ENCODE measurements around the gene PBX4. TPM values are rescaled to one million over a fixed set of nuclear protein-coding genes. Genes with fewer than 3 reads are reported as not detected.

PBX4 gene
- total RNA-seq, 4 donors from 2014 or later: 2.2 to 10.1 (median 3.5) TPM

DNA sequence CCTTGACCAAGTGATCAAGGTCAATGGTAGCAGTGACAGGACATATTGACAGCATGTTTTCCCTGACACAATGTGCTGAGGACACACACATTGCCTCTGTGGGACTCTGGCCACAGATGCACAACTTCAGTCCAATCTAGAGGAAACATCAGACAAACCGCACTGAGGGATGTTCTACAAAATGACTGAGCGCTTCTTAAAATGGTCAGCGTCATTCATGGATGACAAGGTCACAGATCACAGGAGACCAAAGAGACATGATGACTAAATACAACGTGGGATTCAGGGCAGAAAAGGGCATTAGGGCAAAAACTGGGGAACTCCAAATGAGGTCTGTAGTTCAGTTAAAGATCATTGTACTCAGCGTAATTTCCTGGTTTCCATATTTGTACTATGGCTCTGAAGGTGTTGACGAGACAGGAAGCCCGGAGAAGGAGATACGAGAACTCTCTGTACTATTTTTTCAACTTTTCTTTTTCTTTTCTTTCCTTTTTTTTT, 20.6 kb downstream of the PBX4 start:
- no peak for DNase-seq (ENCODE audit: low spot score)
- ATAC-seq (ENCODE audit: low FRiP score): no peak
- TF ChIP-seq, protein P1, sequence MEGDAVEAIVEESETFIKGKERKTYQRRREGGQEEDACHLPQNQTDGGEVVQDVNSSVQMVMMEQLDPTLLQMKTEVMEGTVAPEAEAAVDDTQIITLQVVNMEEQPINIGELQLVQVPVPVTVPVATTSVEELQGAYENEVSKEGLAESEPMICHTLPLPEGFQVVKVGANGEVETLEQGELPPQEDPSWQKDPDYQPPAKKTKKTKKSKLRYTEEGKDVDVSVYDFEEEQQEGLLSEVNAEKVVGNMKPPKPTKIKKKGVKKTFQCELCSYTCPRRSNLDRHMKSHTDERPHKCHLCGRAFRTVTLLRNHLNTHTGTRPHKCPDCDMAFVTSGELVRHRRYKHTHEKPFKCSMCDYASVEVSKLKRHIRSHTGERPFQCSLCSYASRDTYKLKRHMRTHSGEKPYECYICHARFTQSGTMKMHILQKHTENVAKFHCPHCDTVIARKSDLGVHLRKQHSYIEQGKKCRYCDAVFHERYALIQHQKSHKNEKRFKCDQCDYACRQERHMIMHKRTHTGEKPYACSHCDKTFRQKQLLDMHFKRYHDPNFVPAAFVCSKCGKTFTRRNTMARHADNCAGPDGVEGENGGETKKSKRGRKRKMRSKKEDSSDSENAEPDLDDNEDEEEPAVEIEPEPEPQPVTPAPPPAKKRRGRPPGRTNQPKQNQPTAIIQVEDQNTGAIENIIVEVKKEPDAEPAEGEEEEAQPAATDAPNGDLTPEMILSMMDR (IDR thresholded peaks at IDR 0.05): no peak

DNA sequence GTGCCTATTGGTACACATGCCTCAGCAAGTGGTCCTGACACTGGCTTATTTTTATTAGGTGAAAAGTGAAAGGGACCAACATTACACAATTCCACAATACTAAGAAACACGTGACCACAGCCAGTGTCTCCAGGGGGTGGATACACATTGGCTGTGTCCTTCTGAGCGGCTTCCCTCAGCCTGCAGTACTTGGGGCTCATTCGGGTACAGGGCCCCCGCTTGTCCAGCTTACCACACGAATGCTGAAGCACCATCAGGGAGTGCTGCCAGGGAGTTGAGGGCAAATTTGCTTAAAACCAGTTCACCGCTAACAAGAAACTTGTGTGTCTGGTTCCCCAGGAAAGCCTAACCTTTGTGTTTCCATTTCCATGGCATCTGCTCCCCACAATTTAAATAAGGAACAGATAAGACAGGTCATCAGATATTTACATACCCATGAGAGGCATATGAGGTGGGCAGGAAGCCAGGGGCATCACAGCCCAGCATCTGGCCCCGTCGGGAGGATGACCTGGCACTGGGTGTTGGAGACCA, 23.3 kb downstream of the PBX4 start:
- TF ChIP-seq, protein P1 (IDR thresholded peaks at IDR 0.05): no peak
- DNase-seq (ENCODE audit: low spot score) (no peak), ATAC-seq (ENCODE audit: low FRiP score) (no peak)

DNA sequence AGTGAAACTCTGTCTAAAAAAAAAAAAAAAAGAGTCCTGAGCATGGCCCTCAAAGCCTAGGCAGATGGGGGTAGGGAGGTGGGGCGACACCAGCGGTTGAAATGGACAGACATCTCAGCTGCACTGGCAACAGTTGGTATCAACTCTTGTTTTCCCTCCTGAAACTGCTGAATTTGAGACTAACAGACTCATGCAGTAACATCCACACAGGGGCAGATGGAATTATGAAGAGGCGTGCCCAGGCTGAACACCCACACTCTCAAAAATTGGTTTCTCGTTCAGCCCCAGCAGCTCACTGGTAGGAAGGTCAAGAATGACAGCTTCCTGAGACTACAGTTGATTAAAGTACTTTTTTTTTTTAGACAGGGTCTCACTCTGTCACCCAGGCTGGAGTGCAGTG, 24.1 kb downstream of the PBX4 start:
- DNase-seq (ENCODE audit: low spot score) (no peak), ATAC-seq (ENCODE audit: low FRiP score) (no peak)
- TF ChIP-seq, protein P1 (IDR thresholded peaks at IDR 0.05): no peak

DNA sequence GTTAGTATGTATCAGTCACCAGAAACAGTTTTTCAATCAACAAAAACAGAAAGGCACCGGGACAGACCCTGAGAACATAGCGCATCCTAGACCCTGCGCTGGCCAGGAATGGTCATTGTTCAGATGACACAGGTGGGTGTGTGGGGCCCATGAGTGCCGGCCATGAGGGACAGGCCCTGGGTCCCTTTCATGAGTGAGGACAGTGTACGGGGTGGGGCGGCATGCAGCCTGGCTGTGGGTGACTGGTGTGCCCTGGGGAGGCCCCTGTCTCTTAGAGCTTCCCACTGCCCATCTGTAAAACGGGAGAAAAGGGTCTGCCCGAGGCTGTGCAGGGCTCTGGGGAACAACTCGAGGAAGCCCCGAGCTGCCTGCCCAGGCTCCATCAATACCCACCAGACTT, 25.8 kb downstream of the PBX4 start:
- DNase-seq (ENCODE audit: low spot score) (no peak), ATAC-seq (ENCODE audit: low FRiP score) (no peak)
- TF ChIP-seq, protein P1 (IDR thresholded peaks at IDR 0.05): no peak

GRCh38 chr19:19591133-19591825, 27.2 kb downstream of the PBX4 start:
- ATAC-seq (ENCODE audit: low FRiP score): peak; percentile 42
- TF ChIP-seq, protein P1 (IDR thresholded peaks at IDR 0.05): no peak
- no peak for DNase-seq (ENCODE audit: low spot score)

DNA sequence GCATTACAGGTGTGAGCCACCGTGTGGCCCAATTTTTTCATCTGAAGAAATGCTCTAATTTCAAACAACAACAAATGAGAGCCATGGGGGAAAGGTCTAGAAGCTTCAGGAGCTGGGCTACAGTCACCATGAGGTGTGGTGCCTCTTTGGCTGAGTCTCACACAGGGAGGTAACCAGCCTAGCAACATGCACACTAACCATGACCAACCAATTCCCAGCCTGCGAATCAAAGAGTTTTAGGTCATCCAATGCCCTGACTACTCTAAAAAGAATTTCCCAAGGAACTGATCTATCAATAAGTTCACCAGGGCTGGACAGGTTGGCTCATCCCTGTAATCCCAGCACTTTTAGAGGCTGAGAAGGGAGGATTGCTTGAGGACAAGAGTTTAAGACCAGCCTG, 29.9 kb downstream of the PBX4 start:
- DNase-seq (ENCODE audit: low spot score) (no peak), ATAC-seq (ENCODE audit: low FRiP score) (no peak)
- TF ChIP-seq, protein P1 (IDR thresholded peaks at IDR 0.05): no peak

GRCh38 chr19:19587771-19588170, 30.7 kb downstream of the PBX4 start:
- no peak for ATAC-seq (ENCODE audit: low FRiP score)
- TF ChIP-seq, protein P1 (IDR thresholded peaks at IDR 0.05): no peak
- DNase-seq (ENCODE audit: low spot score): no peak

Data from omental fat pad (tissue), 4 donors.